Effector memory CD8-positive, alpha-beta T cell (primary cell): ENCODE measurements around the gene IGFALS.

Source experiments
- ATAC-seq: fragments of 150-1000 bp; cut with Tn5 transposase; replicated peaks from 2 replicates; pipeline ENCODE4 v1.10.0; 2021; ENCODE audit warnings: mild to moderate bottlenecking, moderate library complexity
- DNase-seq, 3 experiments: peaks; one replicate each; pipeline ENCODE4 v3.0.0; 2021
- H3K27ac Mint-ChIP-seq, 2 donors: one replicate each; pipeline ENCODE4 v1.8.0; 2022; ENCODE audit warnings: mild to moderate bottlenecking in 2 of 2, mixed read lengths in 2 of 2, moderate library complexity in 2 of 2
- H3K27me3 Mint-ChIP-seq, 2 donors: one replicate each; pipeline ENCODE4 v1.8.0; 2022; ENCODE audit warnings: mixed read lengths in 2 of 2
- H3K36me3 Mint-ChIP-seq: one replicate; pipeline ENCODE4 v1.8.0; 2022; ENCODE audit warnings: mild to moderate bottlenecking, moderate library complexity, mixed read lengths; ENCODE audit not compliant: insufficient read depth
- H3K4me1 Mint-ChIP-seq, 2 donors: one replicate each; pipeline ENCODE4 v1.8.0; 2022; ENCODE audit warnings: low read depth in 2 of 2, mixed read lengths in 2 of 2
- H3K4me3 Mint-ChIP-seq, 2 donors: one replicate each; pipeline ENCODE4 v1.8.0; 2022; ENCODE audit warnings: mild to moderate bottlenecking in 2 of 2, mixed read lengths in 2 of 2, moderate library complexity in 2 of 2
- H3K9me3 Mint-ChIP-seq, 2 donors: one replicate each; pipeline ENCODE4 v1.8.0; 2022; ENCODE audit warnings: mixed read lengths in 2 of 2

Gene IGFALS

DNA sequence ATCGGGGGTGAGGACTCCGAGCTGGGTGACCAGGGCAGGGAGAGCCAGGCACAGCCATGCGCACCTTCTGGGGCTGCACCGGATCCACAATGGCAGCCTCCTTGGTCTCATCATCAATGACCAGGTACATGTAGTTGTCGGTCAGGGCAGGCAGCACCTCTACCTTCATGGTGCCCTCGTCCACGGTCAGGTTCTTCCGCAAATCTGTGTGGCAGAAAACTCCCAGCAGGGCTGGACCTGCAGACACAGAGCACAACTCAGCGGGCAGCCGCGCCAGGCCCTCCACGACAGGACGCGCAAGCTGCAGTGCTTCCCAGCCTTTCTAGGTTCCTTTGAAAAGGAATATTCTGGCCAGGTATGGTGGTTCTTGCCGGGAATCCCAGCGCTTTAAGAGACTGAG lies 29.3 kb upstream of the IGFALS start:
- Mint-ChIP-seq H3K36me3 (peaks cover 22% of the 10 kb centered on the region), H3K4me1 (peaks cover 19% of the 10 kb centered on the region in 2 donors), H3K27ac (no peak overlapping the region), H3K4me3 (no peak overlapping the region), H3K27me3 (no peaks in the 10 kb centered on the region), H3K9me3 (no peaks in the 10 kb centered on the region)
- ATAC-seq (no peak), DNase-seq (no peak)

DNA sequence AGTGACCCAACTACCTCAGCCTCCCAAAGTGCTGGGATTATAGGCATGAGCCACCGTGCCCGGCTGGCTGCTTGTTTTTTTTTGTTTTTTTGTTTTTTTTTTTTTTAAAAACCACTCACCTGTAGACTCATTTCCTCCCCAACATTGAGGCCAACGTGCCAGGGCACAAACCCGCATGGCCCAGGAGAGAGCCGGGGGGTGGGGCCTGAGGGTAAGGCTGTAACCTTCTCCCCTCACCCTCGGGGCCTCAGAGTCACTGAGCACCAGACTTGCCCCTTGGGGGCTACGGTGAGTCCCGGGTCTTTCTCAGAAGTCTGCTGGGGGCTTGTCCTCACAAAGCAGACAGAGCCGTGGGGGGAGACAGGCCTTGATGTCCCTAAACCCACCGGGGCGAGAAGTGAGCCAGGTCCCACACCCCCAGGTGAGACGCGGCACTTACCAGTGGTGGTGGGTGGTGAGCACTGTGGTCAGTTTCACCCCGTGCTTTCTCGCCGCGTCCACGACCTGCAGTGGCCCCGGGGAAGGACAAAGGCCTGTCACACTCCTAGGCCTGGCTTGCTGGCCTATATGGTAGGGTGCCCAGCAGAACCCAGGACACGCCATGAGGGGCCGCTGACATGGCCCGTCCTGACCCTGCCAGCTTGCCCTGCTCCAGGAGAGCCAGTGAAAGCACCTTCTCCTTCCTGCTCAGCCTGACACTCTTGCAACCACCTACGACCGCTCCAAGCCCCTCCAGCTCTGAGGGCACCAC lies 28.5 kb upstream of the IGFALS start:
- H3K4me1 Mint-ChIP-seq = peaks cover 11 to 13% of the 10 kb centered on the region in 2 donors
- H3K36me3 Mint-ChIP-seq = peaks cover 23% of the 10 kb centered on the region
- H3K27me3 Mint-ChIP-seq = no peaks in the 10 kb centered on the region
- H3K9me3 Mint-ChIP-seq = no peaks in the 10 kb centered on the region
- no peak overlapping the region for H3K4me3 Mint-ChIP-seq
- no peak overlapping the region for H3K27ac Mint-ChIP-seq
- no peak for ATAC-seq
- no peak for DNase-seq

DNA sequence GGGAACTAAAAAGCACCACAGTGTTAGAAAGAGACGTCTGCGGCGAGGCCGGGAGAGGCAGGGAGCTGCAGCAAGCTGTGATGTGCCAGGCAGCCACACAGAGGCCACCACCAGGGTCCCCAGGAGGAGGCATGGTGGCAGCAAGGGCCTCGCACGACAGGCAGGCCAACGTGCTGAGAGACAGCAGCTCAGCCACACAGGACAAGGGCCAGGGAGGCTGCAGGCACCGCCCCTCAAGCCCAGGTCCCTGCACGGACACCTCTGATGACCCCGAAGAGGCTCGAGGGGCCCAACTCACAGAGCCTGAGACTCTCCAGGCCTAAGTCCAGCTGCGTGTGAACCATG lies 27.4 kb upstream of the IGFALS start:
- Mint-ChIP-seq H3K27ac (no peak overlapping the region), H3K27me3 (no peaks in the 10 kb centered on the region), H3K9me3 (no peaks in the 10 kb centered on the region), H3K4me1 (peaks cover 10 to 13% of the 10 kb centered on the region in 2 donors), H3K4me3 (no peak overlapping the region), H3K36me3 (peaks cover 22% of the 10 kb centered on the region)
- no peak for ATAC-seq
- no peak for DNase-seq

- no peak overlapping the region for H3K27ac Mint-ChIP-seq
- DNase-seq (no peak), ATAC-seq (no peak)
- no peaks in the 10 kb centered on the region for H3K9me3 Mint-ChIP-seq
- no peaks in the 10 kb centered on the region for H3K27me3 Mint-ChIP-seq
- peaks cover 27% of the 10 kb centered on the region for H3K36me3 Mint-ChIP-seq
- H3K4me1 Mint-ChIP-seq = peaks cover 6 to 13% of the 10 kb centered on the region in 2 donors
- no peak overlapping the region for H3K4me3 Mint-ChIP-seq
Measured at GRCh38 chr16:1820096-1820945, 26.8 kb upstream of the IGFALS start.

- DNase-seq (no peak), ATAC-seq (no peak)
- Mint-ChIP-seq H3K27me3 (no peaks in the 10 kb centered on the region), H3K27ac (peak overlapping the region in 1 of 2 donors; percentile 65), H3K9me3 (no peaks in the 10 kb centered on the region), H3K4me1 (peaks cover 4 to 10% of the 10 kb centered on the region in 2 donors), H3K4me3 (no peak overlapping the region), H3K36me3 (peaks cover 29% of the 10 kb centered on the region)
Measured at GRCh38 chr16:1819611-1820010, 26.1 kb upstream of the IGFALS start.

DNA sequence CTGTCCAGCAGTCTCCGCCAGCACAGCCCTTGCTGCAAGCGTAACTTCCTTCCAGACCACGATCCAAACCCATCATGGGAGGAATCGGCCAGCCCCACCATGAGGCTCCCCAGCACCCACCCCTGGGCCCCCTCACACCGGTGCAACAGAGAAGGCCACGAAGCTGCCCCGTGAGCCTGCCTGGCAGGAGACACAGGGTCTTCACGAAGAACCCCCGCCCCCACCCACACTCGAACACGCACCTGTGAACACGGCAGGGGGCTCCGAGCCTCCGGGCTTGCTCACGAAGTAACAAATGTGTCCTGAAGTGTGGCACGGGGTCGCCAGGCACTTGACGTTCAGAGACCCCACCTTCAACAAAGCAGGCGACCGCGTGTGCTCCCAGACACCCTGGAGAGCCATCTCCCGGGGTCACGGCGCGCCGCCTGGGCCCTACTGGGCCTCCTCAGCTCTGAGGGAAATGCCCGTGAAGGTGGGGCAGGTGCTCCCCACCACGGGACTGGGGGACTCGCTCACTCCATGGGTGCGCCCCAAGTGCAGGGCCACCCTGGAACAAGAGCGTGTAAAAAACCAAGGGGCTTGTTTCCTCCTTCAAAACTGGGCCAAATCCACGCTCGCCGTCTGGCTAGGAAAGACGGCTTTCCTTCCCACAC lies 25.5 kb upstream of the IGFALS start:
- H3K27me3 Mint-ChIP-seq = no peaks in the 10 kb centered on the region
- peaks cover 2 to 7% of the 10 kb centered on the region in 2 donors for H3K4me1 Mint-ChIP-seq
- no peak overlapping the region for H3K4me3 Mint-ChIP-seq
- no peak overlapping the region for H3K27ac Mint-ChIP-seq
- DNase-seq = no peak
- no peaks in the 10 kb centered on the region for H3K9me3 Mint-ChIP-seq
- peaks cover 31% of the 10 kb centered on the region for H3K36me3 Mint-ChIP-seq
- no peak for ATAC-seq

- ATAC-seq = no peak
- Mint-ChIP-seq H3K4me1 (peaks cover 2 to 6% of the 10 kb centered on the region in 2 donors), H3K9me3 (no peaks in the 10 kb centered on the region), H3K27ac (no peak overlapping the region), H3K36me3 (peaks cover 35% of the 10 kb centered on the region), H3K4me3 (no peak overlapping the region), H3K27me3 (no peaks in the 10 kb centered on the region)
- DNase-seq = no peak
Measured at GRCh38 chr16:1818204-1818872, 24.8 kb upstream of the IGFALS start.

DNA sequence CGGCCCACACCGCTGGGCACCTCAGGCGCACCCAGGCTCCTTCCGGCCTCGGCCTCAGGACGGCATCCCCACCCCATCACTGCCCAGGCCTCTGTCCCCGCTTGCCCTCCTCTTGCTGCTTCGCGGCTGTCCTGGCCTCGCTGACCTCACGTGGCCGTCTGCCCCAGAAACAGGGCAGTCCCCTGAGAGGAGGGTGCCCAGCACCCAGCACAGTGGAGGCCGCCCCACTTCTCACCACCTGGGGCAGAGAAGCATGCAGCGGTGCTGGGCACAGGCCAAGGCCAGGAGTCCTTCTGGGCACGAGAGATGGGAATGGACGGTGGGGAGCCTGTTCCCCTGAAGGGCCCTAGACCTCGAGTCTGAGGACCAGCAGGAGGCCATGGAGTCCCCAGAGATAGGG lies 24.2 kb upstream of the IGFALS start:
- H3K36me3 Mint-ChIP-seq = peaks cover 39% of the 10 kb centered on the region
- DNase-seq (no peak), ATAC-seq (no peak)
- H3K4me3 Mint-ChIP-seq = no peak overlapping the region
- no peak overlapping the region for H3K27ac Mint-ChIP-seq
- H3K4me1 Mint-ChIP-seq = peaks cover 6 to 9% of the 10 kb centered on the region in 2 donors
- no peaks in the 10 kb centered on the region for H3K27me3 Mint-ChIP-seq
- H3K9me3 Mint-ChIP-seq = no peaks in the 10 kb centered on the region

DNA sequence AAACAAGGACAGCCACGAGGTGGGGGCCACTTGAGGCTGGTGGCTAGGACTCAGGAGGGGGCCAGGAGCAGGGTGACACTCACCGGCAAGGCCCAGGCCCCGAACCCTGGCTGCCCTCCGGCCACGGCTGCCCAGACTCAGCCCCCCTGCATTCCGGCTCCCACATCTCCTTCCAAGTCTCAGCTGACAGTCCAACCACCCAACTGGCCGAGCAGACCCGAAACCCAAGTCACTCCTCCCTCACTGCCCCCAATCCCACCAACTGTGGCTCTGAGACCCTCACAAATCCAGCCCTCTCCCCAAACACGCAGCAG lies 23.7 kb upstream of the IGFALS start:
- no peak for DNase-seq
- peaks cover 43% of the 10 kb centered on the region for H3K36me3 Mint-ChIP-seq
- H3K4me1 Mint-ChIP-seq = peaks cover 6% of the 10 kb centered on the region in 2 donors
- no peak overlapping the region for H3K27ac Mint-ChIP-seq
- no peaks in the 10 kb centered on the region for H3K27me3 Mint-ChIP-seq
- H3K9me3 Mint-ChIP-seq = no peaks in the 10 kb centered on the region
- H3K4me3 Mint-ChIP-seq = no peak overlapping the region
- ATAC-seq = no peak

DNA sequence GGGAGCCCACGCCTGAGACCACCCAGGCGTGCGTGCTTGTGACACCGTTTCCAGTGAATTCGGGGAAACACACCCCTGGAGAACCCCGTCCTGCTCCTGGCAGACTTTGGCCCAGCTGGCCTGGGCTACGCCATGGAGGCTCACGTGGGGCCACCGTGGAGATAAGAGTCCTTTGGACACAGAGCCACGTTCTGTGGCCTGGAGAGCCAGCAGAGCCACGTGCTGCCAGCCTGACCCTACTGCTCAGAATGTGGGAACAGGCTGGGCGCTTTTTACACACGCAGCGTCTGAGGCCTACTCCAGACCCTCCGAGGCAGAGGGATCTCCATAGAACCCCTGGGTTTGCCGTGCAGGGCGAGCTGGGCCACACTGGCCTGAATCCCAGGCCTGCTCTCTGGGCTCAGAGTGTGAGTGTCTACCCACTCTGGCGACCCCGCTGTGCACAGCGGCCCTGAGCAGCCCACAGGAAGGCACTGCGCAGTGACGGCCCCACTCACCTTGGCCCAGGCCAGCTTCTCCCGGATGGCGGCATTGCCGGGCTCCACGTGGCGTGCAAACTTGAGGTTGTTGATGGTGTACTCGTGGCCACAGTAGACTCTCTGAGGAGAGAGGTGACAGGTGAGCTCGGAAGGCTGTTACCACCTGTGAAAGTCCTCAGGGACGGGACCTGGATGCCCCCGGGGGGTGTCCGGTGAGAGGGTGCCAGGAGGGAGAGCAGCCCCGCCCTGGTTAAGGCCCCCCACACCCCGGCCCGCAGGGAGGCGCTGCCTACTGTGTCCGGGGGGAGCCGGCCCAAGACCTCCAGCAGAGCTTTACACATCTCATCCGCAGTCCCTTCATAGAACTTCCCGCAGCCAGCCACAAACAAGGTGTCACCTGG lies 23.1 kb upstream of the IGFALS start:
- Mint-ChIP-seq H3K27ac (no peak overlapping the region), H3K27me3 (no peaks in the 10 kb centered on the region), H3K4me3 (no peak overlapping the region), H3K4me1 (peaks cover 6% of the 10 kb centered on the region in 2 donors), H3K36me3 (peaks cover 47% of the 10 kb centered on the region), H3K9me3 (no peaks in the 10 kb centered on the region)
- no peak for ATAC-seq
- DNase-seq = no peak

DNA sequence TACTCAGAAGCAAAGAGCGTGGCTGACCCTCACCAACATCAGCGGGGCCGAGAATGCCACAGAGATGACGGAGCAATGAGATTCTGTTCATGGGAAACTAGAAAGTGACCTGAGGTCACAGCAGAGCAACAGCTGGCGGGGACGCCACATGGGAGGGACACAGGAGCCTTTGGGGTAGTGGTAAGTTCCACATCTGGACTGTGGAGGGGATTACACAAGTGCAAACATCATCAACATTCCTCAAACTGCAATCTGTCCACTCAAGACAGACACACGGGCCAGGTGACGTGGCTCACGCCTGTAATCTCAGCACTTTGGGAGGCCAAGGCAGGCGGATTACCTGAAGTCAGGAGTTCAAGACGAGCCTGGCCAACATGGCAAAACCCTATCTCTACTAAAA lies 22.0 kb upstream of the IGFALS start:
- DNase-seq (no peak), ATAC-seq (no peak)
- H3K27ac Mint-ChIP-seq = no peak overlapping the region
- H3K4me1 Mint-ChIP-seq = peaks cover 6% of the 10 kb centered on the region in 2 donors
- H3K9me3 Mint-ChIP-seq = no peaks in the 10 kb centered on the region
- H3K4me3 Mint-ChIP-seq = no peak overlapping the region
- H3K27me3 Mint-ChIP-seq = no peaks in the 10 kb centered on the region
- H3K36me3 Mint-ChIP-seq = peaks cover 47% of the 10 kb centered on the region

- Mint-ChIP-seq H3K9me3 (no peaks in the 10 kb centered on the region), H3K27ac (peak overlapping the region; percentile 15 to 19), H3K36me3 (peaks cover 52% of the 10 kb centered on the region)
Measured at GRCh38 chr16:1812732-1813163, 19.2 kb upstream of the IGFALS start.

GRCh38 chr16:1810536-1810935 lies 17.0 kb upstream of the IGFALS start:
- H3K4me1 Mint-ChIP-seq = peaks cover 4 to 6% of the 10 kb centered on the region in 2 donors
- H3K27ac Mint-ChIP-seq = no peak overlapping the region
- no peaks in the 10 kb centered on the region for H3K9me3 Mint-ChIP-seq
- ATAC-seq (no peak), DNase-seq (no peak)
- no peaks in the 10 kb centered on the region for H3K27me3 Mint-ChIP-seq
- no peak overlapping the region for H3K4me3 Mint-ChIP-seq
- peaks cover 48% of the 10 kb centered on the region for H3K36me3 Mint-ChIP-seq

More at GRCh38 chr16:1812732-1813163, 19.2 kb upstream of the IGFALS start:
- peaks cover 4 to 6% of the 10 kb centered on the region in 2 donors for H3K4me1 Mint-ChIP-seq
- DNase-seq = no peak
- ATAC-seq = peak; percentile 61
- no peaks in the 10 kb centered on the region for H3K27me3 Mint-ChIP-seq
- H3K4me3 Mint-ChIP-seq = no peak overlapping the region
